ENCODE data around the gene CEACAM7.
A peak's percentile ranks its signal among the peaks of the same experiment; 100 is the strongest.

CEACAM7 gene

DNA sequence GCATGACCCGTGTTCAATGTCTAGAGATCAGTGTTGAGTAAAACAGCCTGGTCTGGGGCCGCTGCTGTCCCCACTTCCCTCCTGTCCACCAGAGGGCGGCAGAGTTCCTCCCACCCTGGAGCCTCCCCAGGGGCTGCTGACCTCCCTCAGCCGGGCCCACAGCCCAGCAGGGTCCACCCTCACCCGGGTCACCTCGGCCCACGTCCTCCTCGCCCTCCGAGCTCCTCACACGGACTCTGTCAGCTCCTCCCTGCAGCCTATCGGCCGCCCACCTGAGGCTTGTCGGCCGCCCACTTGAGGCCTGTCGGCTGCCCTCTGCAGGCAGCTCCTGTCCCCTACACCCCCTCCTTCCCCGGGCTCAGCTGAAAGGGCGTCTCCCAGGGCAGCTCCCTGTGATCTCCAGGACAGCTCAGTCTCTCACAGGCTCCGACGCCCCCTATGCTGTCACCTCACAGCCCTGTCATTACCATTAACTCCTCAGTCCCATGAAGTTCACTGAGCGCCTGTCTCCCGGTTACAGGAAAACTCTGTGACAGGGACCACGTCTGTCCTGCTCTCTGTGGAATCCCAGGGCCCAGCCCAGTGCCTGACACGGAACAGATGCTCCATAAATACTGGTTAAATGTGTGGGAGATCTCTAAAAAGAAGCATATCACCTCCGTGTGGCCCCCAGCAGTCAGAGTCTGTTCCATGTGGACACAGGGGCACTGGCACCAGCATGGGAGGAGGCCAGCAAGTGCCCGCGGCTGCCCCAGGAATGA is 18.9 kb upstream of the CEACAM7 start (continued):
- TF ChIP-seq GFI1B (tag by site-specific recombination; IDR thresholded peaks at IDR 0.05), result no peak
- TF ChIP-seq PBX3 (CRISPR knock-in tag; IDR thresholded peaks at IDR 0.05), result no peak
- peak; percentile 91 for TF ChIP-seq GLIS2 (tag by site-specific recombination; IDR thresholded peaks at IDR 0.05)
- TF ChIP-seq ZNF239 (tag by site-specific recombination; IDR thresholded peaks at IDR 0.05), result peak; percentile 31; the same call in 1 of the 2 replicates
- no peak for TF ChIP-seq ZSCAN23 (tag by site-specific recombination; IDR thresholded peaks at IDR 0.05)
- TF ChIP-seq ZNF138 (tag by site-specific recombination; IDR thresholded peaks at IDR 0.05; ENCODE audit: borderline replicate concordance), result no peak
- TF ChIP-seq MEIS1 (CRISPR knock-in tag; IDR thresholded peaks at IDR 0.05; ENCODE audit: borderline replicate concordance), result no peak
- no peak for TF ChIP-seq ZNF350 (tag by site-specific recombination; IDR thresholded peaks at IDR 0.05)
- TF ChIP-seq ZBTB49 (tag by site-specific recombination; IDR thresholded peaks at IDR 0.05; ENCODE audit: low read depth), result no peak
- TF ChIP-seq ZNF76 (tag by site-specific recombination; IDR thresholded peaks at IDR 0.05; ENCODE audit: borderline replicate concordance, low read depth), result 0 out of 2 replicates have a peak, but pooled peaks have one; percentile 39
- no peak for TF ChIP-seq TSHZ1 (tag by site-specific recombination; IDR thresholded peaks at IDR 0.05; ENCODE audit: borderline replicate concordance)
- no peak for TF ChIP-seq ZNF404 (tag by site-specific recombination; IDR thresholded peaks at IDR 0.05)
- TF ChIP-seq ZFHX2 (tag by site-specific recombination; conservative IDR thresholded peaks at IDR 0.05), result peak; percentile 100
- no peak for TF ChIP-seq ZNF837 (tag by site-specific recombination; IDR thresholded peaks at IDR 0.05)
- no peak for TF ChIP-seq SALL2 (tag by site-specific recombination; IDR thresholded peaks at IDR 0.05; ENCODE audit: borderline replicate concordance)
- peak; percentile 54; the same call in 1 of the 2 replicates for TF ChIP-seq ZNF335 (tag by site-specific recombination; conservative IDR thresholded peaks at IDR 0.05)
- TF ChIP-seq ZNF560 (tag by site-specific recombination; IDR thresholded peaks at IDR 0.05; ENCODE audit: borderline replicate concordance), result no peak
- TF ChIP-seq TRIM28 (IDR thresholded peaks at IDR 0.05; ENCODE audit: borderline replicate concordance, low read length), result no peak
- no peak for TF ChIP-seq ZNF580 (tag by site-specific recombination; IDR thresholded peaks at IDR 0.05)
- no peak for TF ChIP-seq SETDB1 (IDR thresholded peaks at IDR 0.05; ENCODE audit: insufficient read length, low read length)
- TF ChIP-seq KLF1 (tag by site-specific recombination; IDR thresholded peaks at IDR 0.05), result peak; percentile 94
- TF ChIP-seq ZNF549 (tag by site-specific recombination; IDR thresholded peaks at IDR 0.05), result no peak
- TF ChIP-seq ZNF114 (tag by site-specific recombination; IDR thresholded peaks at IDR 0.05), result no peak
- TF ChIP-seq ZNF660 (tag by site-specific recombination; IDR thresholded peaks at IDR 0.05), result peak; percentile 63; the same call in 1 of the 2 replicates
- TF ChIP-seq, protein P1, sequence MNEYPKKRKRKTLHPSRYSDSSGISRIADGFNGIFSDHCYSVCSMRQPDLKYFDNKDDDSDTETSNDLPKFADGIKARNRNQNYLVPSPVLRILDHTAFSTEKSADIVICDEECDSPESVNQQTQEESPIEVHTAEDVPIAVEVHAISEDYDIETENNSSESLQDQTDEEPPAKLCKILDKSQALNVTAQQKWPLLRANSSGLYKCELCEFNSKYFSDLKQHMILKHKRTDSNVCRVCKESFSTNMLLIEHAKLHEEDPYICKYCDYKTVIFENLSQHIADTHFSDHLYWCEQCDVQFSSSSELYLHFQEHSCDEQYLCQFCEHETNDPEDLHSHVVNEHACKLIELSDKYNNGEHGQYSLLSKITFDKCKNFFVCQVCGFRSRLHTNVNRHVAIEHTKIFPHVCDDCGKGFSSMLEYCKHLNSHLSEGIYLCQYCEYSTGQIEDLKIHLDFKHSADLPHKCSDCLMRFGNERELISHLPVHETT (tag by site-specific recombination; IDR thresholded peaks at IDR 0.05), result 0 out of 2 replicates have a peak, but pooled peaks have one; percentile 52
- 0 out of 2 replicates have a peak, but pooled peaks have one; percentile 54 for TF ChIP-seq ZSCAN18 (tag by site-specific recombination; IDR thresholded peaks at IDR 0.05)
- no peak for TF ChIP-seq ZNF707 (tag by site-specific recombination; IDR thresholded peaks at IDR 0.05)
- TF ChIP-seq ZNF175 (tag by site-specific recombination; IDR thresholded peaks at IDR 0.05), result no peak
- TF ChIP-seq FEZF1 (tag by site-specific recombination; IDR thresholded peaks at IDR 0.05), result no peak
- no peak for TF ChIP-seq ZNF664 (tag by site-specific recombination; IDR thresholded peaks at IDR 0.05)
